Measurements from ENCODE around the gene AKAP8L. TPM values are rescaled to one million over a fixed set of nuclear protein-coding genes. Genes with fewer than 3 reads are reported as not detected.

Gene AKAP8L
- total RNA-seq = 58.3 and 60.0 TPM in 2 replicates

GRCh38 chr19:15418579-15419412 lies at the start of gene AKAP8L:
Gene AKAP8L, minus strand, starts transcription at chr19:15418988. Its CDS starts 65 bp downstream, at chr19:15418923.

GRCh38 chr19:15464394-15465385 lies 45.9 kb upstream of the AKAP8L start, which contains the start of gene RASAL3:
Gene RASAL3, minus strand, starts transcription at chr19:15464544. Its CDS starts 186 bp downstream, at chr19:15464358.

GRCh38 chr19:15449620-15450527 lies 31.1 kb upstream of the AKAP8L start, which contains the start of gene WIZ:
Gene WIZ, minus strand, starts transcription at chr19:15449956. Its CDS starts 1,649 bp downstream, at chr19:15448307.

GRCh38 chr19:15379083-15379998 lies 39.4 kb downstream of the AKAP8L start, which contains the start of gene AKAP8:
Gene AKAP8, minus strand, starts transcription at chr19:15379787. Its CDS starts 56 bp downstream, at chr19:15379731.

GRCh38 chr19:15332311-15332996 lies 86.3 kb downstream of the AKAP8L start, which contains the start of gene BRD4:
Gene BRD4, minus strand, starts transcription at chr19:15332539. Its CDS starts 59,440 bp downstream, at chr19:15273099.

Other genes with a start within 250 kb of the AKAP8L start
- 10.7 and 12.2 TPM in 2 replicates for gene NOTCH3, start 218.0 kb downstream of the AKAP8L start, total RNA-seq
- gene EPHX3, start 186.5 kb downstream of the AKAP8L start, total RNA-seq = not detected in 2 replicates
- 11.2 and 13.8 TPM in 2 replicates for gene BRD4, start 86.4 kb downstream of the AKAP8L start, total RNA-seq
- gene AKAP8, start 39.2 kb downstream of the AKAP8L start, total RNA-seq = 14.2 and 22.5 TPM in 2 replicates
- 22.3 and 26.2 TPM in 2 replicates for gene WIZ, start 31.0 kb upstream of the AKAP8L start, total RNA-seq
- gene RASAL3, start 45.6 kb upstream of the AKAP8L start, total RNA-seq = 1.4 TPM in 1 of 2 replicates, not detected in the other
- gene PGLYRP2, start 60.5 kb upstream of the AKAP8L start, total RNA-seq = not detected in 2 replicates
- not detected in 2 replicates for gene CYP4F22, start 89.5 kb upstream of the AKAP8L start, total RNA-seq
- gene CYP4F8, start 196.2 kb upstream of the AKAP8L start, total RNA-seq = not detected in 2 replicates
- not detected in 2 replicates for gene CYP4F3, start 221.9 kb upstream of the AKAP8L start, total RNA-seq

Measured in myometrial cell (primary cell).